HUES48 (cell line): Measurements from ENCODE around the gene HORMAD2.

ENCODE experiments used
- H3K27ac ChIP-seq: one replicate; pipeline ENCODE4 v1.7.0; 2013; ENCODE audit warnings: low read depth, low read length, inconsistent platforms
- H3K27me3 ChIP-seq: 2 replicates; pipeline ENCODE4 v1.6.1; 2013; ENCODE audit warnings: mild to moderate bottlenecking, low read length; ENCODE audit not compliant: control insufficient read depth, insufficient read depth
- H3K36me3 ChIP-seq: 2 replicates; pipeline ENCODE4 v1.6.1; 2013; ENCODE audit warnings: low read length; ENCODE audit not compliant: control insufficient read depth, insufficient read depth
- H3K4me1 ChIP-seq: 2 replicates; pipeline ENCODE4 v1.6.1; 2013; ENCODE audit warnings: mild to moderate bottlenecking, low read length; ENCODE audit not compliant: control insufficient read depth, insufficient read depth
- H3K4me3 ChIP-seq: 2 replicates; pipeline ENCODE4 v1.5.1; 2013; ENCODE audit warnings: mild to moderate bottlenecking, low read depth, low read length
- H3K9ac ChIP-seq: 2 replicates; pipeline ENCODE4 v1.6.1; 2013; ENCODE audit warnings: mild to moderate bottlenecking, low read depth, low read length, moderate library complexity
- H3K9me3 ChIP-seq: 2 replicates; pipeline ENCODE4 v1.6.1; 2013; ENCODE audit warnings: low read length; ENCODE audit not compliant: control insufficient read depth, insufficient read depth

HORMAD2 gene

DNA sequence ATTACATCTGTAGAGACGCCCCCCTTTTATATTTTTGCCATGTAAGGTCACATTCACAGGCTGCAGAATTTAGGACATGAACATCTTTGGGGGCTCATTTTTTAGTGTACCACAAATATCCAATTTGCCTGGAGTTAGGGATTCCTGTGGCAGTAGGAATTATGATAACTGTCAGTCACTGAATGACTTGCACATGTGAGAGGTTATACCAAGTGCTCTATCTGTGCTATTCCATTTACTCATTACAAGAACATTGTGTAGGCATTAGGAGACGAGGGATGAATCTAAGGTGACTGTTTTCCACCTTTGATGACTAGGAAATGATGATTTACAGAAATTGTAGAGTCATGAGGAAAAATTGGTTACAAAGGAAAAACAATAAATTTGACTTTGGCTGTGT lies 87.0 kb downstream of the HORMAD2 start:
- Histone ChIP-seq H3K9ac (no peak overlapping the region), H3K27me3 (no peaks in the 10 kb centered on the region), H3K4me1 (no peaks in the 10 kb centered on the region), H3K27ac (no peak overlapping the region), H3K4me3 (no peak overlapping the region), H3K9me3 (no peaks in the 10 kb centered on the region), H3K36me3 (no peaks in the 10 kb centered on the region)

GRCh38 chr22:30167734-30168133 lies 87.5 kb downstream of the HORMAD2 start:
- no peaks in the 10 kb centered on the region for H3K27me3 ChIP-seq
- no peak overlapping the region for H3K27ac ChIP-seq
- H3K9me3 ChIP-seq, result no peaks in the 10 kb centered on the region
- H3K36me3 ChIP-seq, result no peaks in the 10 kb centered on the region
- no peak overlapping the region for H3K9ac ChIP-seq
- no peak overlapping the region for H3K4me3 ChIP-seq
- H3K4me1 ChIP-seq, result no peaks in the 10 kb centered on the region

- Histone ChIP-seq H3K9me3 (no peaks in the 10 kb centered on the region), H3K4me3 (no peak overlapping the region), H3K36me3 (no peaks in the 10 kb centered on the region), H3K27me3 (no peaks in the 10 kb centered on the region), H3K4me1 (no peaks in the 10 kb centered on the region), H3K9ac (no peak overlapping the region), H3K27ac (no peak overlapping the region)
Observed at GRCh38 chr22:30169002-30169401, 88.7 kb downstream of the HORMAD2 start.

DNA sequence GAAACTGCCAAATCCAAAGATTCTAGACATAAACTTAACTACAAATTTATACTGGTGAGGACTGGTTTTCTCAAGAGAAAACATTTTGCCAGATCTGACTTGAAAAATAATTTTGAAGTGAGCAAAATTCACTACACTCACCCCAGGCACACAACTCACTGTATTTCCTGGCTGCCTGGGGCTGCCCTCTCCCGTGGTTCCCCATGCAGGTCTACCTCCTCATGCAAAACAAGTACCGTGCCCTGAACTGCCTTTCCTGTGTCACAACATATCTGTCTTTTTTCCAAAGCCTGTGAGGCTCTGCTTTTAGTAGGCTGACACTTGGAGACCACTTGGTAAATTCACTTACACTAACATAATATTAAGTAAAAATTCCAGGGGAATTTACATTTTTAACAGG lies 89.9 kb downstream of the HORMAD2 start:
- Histone ChIP-seq H3K27ac (no peak overlapping the region), H3K4me3 (no peak overlapping the region)

GRCh38 chr22:30171008-30171407 lies 90.7 kb downstream of the HORMAD2 start:
- H3K27me3 ChIP-seq, result no peaks in the 10 kb centered on the region
- H3K36me3 ChIP-seq, result no peaks in the 10 kb centered on the region
- H3K9ac ChIP-seq, result no peak overlapping the region
- no peak overlapping the region for H3K4me3 ChIP-seq
- H3K9me3 ChIP-seq, result no peaks in the 10 kb centered on the region
- no peak overlapping the region for H3K27ac ChIP-seq
- no peaks in the 10 kb centered on the region for H3K4me1 ChIP-seq

More for the DNA sequence above, 89.9 kb downstream of the HORMAD2 start:
- H3K9me3 ChIP-seq, result no peaks in the 10 kb centered on the region
- no peaks in the 10 kb centered on the region for H3K27me3 ChIP-seq
- H3K9ac ChIP-seq, result no peak overlapping the region
- H3K36me3 ChIP-seq, result no peaks in the 10 kb centered on the region
- no peaks in the 10 kb centered on the region for H3K4me1 ChIP-seq

DNA sequence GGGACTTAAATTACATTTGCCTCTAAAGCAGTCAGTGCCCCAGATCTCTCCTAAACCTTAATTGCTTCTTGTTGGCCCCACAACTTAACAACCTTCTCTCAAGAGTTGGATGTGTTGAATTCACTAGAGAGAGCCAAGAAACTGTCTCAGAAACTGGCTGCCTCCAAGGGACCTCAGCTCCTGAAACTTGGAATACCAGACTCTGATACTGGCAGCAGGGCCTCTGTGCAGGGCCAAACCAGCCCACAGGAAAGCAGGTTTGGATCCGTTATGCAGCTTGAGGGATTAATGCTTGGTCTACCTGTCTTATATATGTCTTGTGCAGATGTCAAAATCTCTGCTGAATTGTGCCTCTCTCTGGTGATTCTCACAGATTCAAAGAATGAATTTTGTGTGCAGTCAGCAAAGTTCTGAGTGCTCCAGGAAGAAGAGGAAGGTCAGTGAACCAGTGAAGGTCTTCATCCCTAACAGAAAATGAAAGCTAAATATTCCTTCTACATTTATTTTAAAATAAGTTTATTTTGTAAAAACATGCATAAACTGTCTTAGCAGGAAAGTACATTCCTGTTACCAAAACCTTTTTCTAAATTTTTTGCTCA lies 95.5 kb downstream of the HORMAD2 start:
- Histone ChIP-seq H3K9ac (no peak overlapping the region), H3K9me3 (no peaks in the 10 kb centered on the region), H3K27me3 (no peaks in the 10 kb centered on the region), H3K36me3 (no peaks in the 10 kb centered on the region), H3K4me3 (no peak overlapping the region), H3K27ac (no peak overlapping the region), H3K4me1 (peaks cover 6% of the 10 kb centered on the region; the same call in 1 of the 2 replicates)

GRCh38 chr22:30176431-30176830 lies 96.2 kb downstream of the HORMAD2 start:
- Histone ChIP-seq H3K9ac (no peak overlapping the region), H3K27me3 (no peaks in the 10 kb centered on the region), H3K36me3 (no peaks in the 10 kb centered on the region), H3K27ac (no peak overlapping the region), H3K4me1 (peaks cover 6% of the 10 kb centered on the region; the same call in 1 of the 2 replicates), H3K9me3 (no peaks in the 10 kb centered on the region), H3K4me3 (no peak overlapping the region)

- no peak overlapping the region for H3K27ac ChIP-seq
Observed at GRCh38 chr22:30178181-30179126, 98.2 kb downstream of the HORMAD2 start.

GRCh38 chr22:30180616-30181015 lies 100.4 kb downstream of the HORMAD2 start:
- Histone ChIP-seq H3K9me3 (no peaks in the 10 kb centered on the region), H3K27me3 (no peaks in the 10 kb centered on the region), H3K9ac (no peak overlapping the region), H3K27ac (no peak overlapping the region), H3K36me3 (no peaks in the 10 kb centered on the region), H3K4me3 (no peak overlapping the region), H3K4me1 (peaks cover 16% of the 10 kb centered on the region)

More at GRCh38 chr22:30178181-30179126, 98.2 kb downstream of the HORMAD2 start:
- no peak overlapping the region for H3K4me3 ChIP-seq
- no peaks in the 10 kb centered on the region for H3K36me3 ChIP-seq
- H3K4me1 ChIP-seq, result peaks cover 6% of the 10 kb centered on the region; the same call in 1 of the 2 replicates
- H3K9me3 ChIP-seq, result no peaks in the 10 kb centered on the region
- H3K27me3 ChIP-seq, result no peaks in the 10 kb centered on the region
- H3K9ac ChIP-seq, result no peak overlapping the region

- Histone ChIP-seq H3K27me3 (no peaks in the 10 kb centered on the region), H3K4me1 (peaks cover 25% of the 10 kb centered on the region), H3K4me3 (no peak overlapping the region), H3K36me3 (no peaks in the 10 kb centered on the region), H3K9ac (no peak overlapping the region), H3K9me3 (no peaks in the 10 kb centered on the region), H3K27ac (no peak overlapping the region)
Observed at GRCh38 chr22:30181459-30182349, 101.4 kb downstream of the HORMAD2 start.
